HG03108 (cell line): ENCODE results near the gene SINHCAF.
"Not testable (repeated sequence)": the region's sequence is repeated elsewhere in the genome, so short reads cannot be mapped to it uniquely, and the experiment has no call there.

Experiments used
- ATAC-seq: cut with Tn5 transposase; IDR thresholded peaks from one replicate; pipeline ENCODE4 v1.9.1; 2021; ENCODE audit warnings: moderate library complexity; ENCODE audit not compliant: unreplicated experiment

SINHCAF gene

GRCh38 chr12:31267966-31268365 is 58.0 kb downstream of the SINHCAF start:
- ATAC-seq, result no peak

- no peak for ATAC-seq
Measured at GRCh38 chr12:31265722-31266121, 60.2 kb downstream of the SINHCAF start.

- no peak for ATAC-seq
Measured at GRCh38 chr12:31263661-31264060, 62.3 kb downstream of the SINHCAF start.

- ATAC-seq, result no peak
Measured at GRCh38 chr12:31261744-31262143, 64.2 kb downstream of the SINHCAF start.

- ATAC-seq, result no peak
Measured at GRCh38 chr12:31260840-31261239, 65.1 kb downstream of the SINHCAF start.

- no peak for ATAC-seq
Measured at GRCh38 chr12:31259136-31259886, 66.6 kb downstream of the SINHCAF start.

- no peak for ATAC-seq
Measured at GRCh38 chr12:31257784-31258183, 68.2 kb downstream of the SINHCAF start.

- ATAC-seq, result not testable (repeated sequence)
Measured at GRCh38 chr12:31251707-31252611, 74.0 kb downstream of the SINHCAF start.

GRCh38 chr12:31250179-31250578 is 75.8 kb downstream of the SINHCAF start:
- ATAC-seq, result no peak

GRCh38 chr12:31249356-31249755 is 76.6 kb downstream of the SINHCAF start:
- no peak for ATAC-seq

GRCh38 chr12:31248815-31249214 is 77.1 kb downstream of the SINHCAF start:
- ATAC-seq, result no peak

GRCh38 chr12:31248337-31248736 is 77.6 kb downstream of the SINHCAF start:
- ATAC-seq, result no peak

- ATAC-seq, result no peak
Measured at GRCh38 chr12:31246470-31246850, 79.5 kb downstream of the SINHCAF start.

GRCh38 chr12:31245822-31246469 is 80.0 kb downstream of the SINHCAF start:
- ATAC-seq, result no peak

- not testable (repeated sequence) for ATAC-seq
Measured at GRCh38 chr12:31242418-31242817, 83.5 kb downstream of the SINHCAF start.

- ATAC-seq, result peak; percentile 68
Measured at GRCh38 chr12:31238764-31239387, 87.1 kb downstream of the SINHCAF start.

- ATAC-seq, result not testable (repeated sequence)
Measured at GRCh38 chr12:31238333-31238732, 87.6 kb downstream of the SINHCAF start.

GRCh38 chr12:31236998-31237637 is 88.8 kb downstream of the SINHCAF start:
- no peak for ATAC-seq

GRCh38 chr12:31235868-31236395 is 90.0 kb downstream of the SINHCAF start:
- ATAC-seq, result no peak
